Measurements from ENCODE around the gene CAMTA1.

Gene CAMTA1

DNA sequence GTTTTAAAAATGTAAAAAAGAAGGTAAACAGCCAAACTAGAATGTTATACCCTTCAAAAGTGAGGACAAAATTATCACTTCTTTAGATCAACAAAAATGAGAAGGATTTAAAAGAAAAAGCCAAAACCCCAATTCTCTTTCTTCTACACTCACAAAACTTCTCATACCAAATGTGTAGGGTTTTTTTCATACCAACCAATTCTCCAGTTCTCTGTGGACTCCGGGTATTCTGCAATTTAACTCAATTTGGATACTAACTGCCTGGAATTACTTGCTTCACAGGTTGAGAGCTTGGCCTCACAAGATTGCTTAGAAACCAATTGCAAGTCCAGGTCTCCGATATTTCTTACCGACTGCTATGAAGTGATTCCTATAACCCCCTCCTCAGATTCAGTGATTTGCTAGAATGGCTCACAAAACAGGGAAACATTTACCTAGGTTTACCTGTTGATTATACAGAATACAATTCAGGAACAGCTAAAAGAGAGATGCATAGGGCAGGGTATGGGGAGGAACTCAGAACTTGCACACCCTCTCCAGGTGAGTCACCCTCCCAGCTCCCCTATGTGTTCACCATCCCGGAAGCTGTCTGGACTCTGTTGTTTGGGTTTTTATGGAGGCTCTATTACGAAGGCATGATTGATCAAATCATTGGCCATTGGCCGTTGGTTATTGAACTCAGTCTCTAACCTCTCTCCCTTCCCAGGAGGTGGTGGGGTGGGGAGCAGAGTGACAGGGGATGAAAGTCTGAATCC is 67.1 kb downstream of the CAMTA1 start:
- no peak for DNase-seq

DNA sequence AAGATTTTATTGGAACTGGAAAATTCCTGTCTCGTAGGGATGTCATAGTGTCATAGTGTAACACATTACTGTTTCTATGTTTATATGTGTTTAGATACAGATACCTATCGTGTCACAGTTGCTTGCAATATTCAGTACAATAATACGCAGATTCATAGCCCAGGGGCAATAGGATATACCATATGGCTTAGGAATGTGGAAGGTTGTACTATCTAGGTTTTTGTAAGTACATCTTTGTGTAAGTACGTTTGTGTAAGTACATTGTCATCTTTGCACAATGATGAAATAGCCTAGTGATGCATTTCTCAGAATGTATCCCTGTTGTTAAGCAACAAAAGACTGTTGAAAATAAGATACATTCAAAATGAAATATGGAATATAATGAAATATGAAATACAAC is 68.9 kb downstream of the CAMTA1 start:
- DNase-seq: no peak

DNA sequence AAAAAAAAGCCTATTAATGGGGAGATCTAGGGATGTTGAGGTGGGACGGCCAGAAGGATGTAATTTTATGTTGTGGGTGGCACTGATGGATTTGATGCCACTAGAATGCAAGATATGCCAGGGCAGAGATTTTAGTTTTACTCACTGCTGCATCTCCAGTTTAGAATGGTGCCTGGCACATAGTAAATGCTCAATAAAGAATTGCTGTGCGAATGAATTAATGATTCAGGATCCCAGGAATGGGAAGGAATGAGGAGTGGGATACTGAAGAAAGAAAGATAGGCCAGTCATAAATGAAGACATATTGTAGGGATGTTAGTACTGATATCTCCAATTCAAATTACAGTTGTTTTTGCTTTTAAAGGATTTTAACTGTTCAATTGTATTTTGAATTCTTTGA is 72.6 kb downstream of the CAMTA1 start:
- no peak for DNase-seq

DNA sequence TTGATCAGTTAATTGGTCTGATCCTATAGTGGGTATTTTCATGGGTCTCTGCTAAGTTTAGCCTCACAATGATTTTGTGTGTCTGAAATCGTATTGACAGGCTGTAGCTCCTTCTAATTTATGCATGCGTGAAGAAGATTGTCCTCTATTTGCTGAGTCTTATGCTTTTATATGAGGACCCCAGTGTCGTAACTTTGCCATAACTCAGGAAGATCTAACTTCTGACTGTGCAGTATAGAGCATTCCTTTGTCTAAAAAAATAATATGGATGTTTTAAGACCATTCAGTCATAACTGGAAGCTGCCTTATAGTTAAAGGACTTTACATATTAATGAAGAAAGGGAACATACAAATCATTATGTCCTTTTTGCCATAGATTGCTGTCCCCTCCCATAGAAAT is 73.3 kb downstream of the CAMTA1 start:
- DNase-seq: no peak

DNA sequence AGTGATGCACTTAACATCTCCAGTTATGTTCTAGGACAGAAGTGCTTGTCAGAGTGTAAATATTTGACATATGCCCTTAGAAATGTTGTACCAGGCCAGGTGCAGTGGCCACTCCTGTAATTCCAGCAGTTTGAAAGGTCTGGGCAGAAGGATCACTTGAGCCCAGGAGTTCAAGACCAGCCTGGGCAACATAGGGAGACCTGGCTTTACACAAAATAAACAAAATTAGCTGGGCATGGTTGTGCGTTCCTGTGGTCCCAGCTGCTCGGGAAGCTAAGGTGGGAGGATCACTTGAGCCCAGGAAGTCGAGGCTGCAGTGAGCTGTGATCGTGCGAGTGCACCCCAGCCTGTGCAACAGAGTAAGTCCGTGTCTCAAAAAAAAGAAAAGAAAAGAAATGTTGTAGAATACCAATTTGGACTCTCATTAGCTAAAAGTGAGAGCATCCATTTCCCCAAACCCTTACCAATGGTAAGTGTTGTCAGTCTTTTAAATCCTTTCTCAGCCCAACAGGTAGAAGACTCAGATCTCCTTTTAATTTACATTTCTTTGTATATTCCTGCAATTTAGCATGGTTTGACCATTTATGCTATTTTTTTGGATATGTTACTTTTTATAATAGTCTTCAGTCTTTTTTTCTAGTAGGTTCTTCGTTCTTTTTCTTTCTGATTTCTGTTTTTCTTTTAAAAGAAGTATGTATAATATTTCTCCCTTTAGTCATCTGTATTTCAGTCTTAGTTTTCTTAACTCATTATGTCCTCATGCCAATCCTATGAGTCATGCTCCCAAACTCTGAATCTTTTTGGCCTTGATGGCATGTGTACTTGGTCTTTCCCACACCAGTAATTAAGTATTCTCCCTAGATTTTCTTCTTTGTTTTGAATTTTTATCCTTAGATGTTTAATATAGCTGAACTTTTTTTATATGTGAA is 74.4 kb downstream of the CAMTA1 start:
- DNase-seq: no peak

DNA sequence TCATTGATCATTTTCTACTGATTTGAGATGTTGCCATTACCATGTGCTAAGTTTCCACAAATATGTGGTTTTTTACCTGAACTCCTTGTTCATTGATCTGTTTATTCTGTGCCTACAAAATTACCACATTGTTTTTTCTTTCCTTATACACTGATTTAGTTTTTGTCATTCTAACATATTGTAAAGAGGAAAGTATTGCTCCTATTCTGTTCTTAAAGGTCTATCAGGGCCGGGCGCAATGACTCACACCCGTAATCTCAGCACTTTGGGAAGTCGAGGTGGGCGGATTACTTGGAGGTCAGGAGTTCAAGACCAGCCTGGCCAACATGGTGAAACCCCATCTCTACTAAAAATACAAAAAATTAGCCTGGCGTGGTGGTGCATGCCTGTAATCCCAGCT is 75.1 kb downstream of the CAMTA1 start:
- no peak for DNase-seq

DNA sequence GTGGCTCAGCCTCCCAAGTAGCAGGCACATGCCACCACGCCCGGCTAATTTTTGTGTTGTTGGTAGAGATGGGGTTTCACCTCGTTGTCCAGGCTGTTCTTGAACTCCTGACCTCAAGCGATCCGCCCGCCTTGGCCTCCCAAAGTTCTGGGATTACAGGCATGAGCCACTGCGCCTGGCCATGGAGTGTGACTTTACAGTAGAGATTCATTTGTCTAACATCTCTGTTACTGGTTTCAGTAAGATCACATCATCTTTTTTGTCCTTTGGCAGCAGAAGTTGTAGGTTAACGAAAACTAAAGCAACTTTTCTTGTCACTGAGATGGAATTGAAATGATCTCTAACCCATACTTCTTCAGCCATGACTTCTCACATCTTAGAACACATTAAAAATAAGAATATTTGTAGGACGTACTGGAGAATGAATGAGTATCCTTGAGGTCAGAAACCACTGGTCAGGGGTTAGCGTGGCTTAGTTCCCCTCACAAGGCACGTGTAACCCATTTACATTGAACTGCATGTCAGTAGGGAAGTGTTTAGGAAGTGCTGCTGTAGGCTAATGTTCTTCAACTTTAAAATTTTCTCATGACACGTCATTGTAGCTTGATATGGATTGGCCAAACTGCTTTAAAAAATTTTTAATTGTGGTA is 75.9 kb downstream of the CAMTA1 start:
- DNase-seq: no peak

DNA sequence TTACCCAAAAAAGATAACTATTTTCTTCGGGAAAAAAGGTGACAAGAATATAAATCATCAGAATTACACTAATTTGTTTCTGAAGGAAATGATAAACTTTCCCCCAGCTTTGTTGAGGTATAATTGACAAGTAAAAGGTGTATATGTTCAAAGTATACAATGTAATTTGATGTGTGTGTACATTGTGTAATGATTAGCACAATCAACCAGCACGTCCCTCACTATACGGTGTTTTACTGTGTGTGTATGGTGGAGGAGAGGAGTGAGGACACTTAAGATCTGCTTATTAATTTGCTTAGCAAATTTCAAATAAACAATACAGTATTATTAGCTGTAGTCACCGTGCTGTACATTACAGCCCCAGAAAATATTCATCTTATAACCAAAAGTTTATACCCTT is 77.7 kb downstream of the CAMTA1 start:
- DNase-seq: peak; percentile 19 to 46

DNA sequence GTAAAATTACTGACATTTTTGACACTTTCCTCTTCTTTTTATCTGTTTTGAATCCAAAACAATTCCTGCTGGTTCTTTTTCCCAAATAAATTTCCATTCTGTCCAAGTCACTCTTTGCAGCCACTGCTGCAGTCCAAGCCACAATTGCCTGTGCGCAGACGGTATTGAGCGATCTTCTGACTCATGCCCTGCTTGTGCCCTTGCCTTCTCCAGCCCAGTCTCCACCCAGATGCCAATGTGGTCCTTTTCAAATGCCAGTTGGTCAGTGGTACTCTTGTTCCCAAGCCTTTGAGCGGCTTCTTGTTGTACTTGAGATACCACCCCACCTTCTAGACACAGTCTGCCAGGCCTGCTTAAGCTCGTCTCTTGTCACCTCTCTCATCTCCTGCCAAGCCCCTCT is 78.9 kb downstream of the CAMTA1 start:
- DNase-seq: no peak

DNA sequence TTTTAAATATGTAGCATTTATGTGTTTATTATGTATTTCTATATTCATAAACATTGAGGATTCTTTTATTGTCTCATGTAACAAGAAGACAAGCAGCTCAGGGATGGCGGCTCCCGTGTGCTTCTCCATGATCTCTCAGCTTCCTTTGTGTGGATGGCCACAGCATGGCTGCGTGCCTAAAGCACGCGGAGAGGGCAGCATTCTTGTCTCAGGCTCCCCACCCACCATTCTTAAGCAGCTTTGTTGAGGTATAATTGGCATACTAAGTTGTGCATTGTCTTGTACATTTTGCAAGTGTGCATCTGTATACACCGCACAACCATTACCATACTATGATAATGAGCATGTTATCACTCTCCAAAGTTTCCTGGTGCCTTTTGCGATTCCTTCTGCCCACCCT is 81.6 kb downstream of the CAMTA1 start:
- DNase-seq: no peak

DNA sequence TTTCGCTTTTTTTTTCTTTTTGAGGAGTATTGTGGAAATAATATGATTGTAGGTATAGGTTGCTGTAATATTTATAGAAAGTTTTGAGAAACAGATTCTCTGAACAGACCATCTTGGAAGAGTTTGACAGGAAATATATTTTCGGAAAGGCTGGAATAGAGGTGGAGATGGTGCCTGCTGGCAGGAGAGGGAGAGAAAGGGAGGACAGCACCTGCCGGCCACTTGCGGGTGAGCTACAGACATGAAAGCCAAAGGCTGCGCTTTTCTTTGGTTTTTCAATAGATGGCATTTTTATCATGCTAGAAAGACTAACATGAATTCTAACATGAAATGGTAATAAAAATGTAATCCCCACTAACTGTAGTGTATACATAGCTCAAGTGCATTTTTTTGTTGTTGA is 82.1 kb downstream of the CAMTA1 start:
- DNase-seq: no peak

DNA sequence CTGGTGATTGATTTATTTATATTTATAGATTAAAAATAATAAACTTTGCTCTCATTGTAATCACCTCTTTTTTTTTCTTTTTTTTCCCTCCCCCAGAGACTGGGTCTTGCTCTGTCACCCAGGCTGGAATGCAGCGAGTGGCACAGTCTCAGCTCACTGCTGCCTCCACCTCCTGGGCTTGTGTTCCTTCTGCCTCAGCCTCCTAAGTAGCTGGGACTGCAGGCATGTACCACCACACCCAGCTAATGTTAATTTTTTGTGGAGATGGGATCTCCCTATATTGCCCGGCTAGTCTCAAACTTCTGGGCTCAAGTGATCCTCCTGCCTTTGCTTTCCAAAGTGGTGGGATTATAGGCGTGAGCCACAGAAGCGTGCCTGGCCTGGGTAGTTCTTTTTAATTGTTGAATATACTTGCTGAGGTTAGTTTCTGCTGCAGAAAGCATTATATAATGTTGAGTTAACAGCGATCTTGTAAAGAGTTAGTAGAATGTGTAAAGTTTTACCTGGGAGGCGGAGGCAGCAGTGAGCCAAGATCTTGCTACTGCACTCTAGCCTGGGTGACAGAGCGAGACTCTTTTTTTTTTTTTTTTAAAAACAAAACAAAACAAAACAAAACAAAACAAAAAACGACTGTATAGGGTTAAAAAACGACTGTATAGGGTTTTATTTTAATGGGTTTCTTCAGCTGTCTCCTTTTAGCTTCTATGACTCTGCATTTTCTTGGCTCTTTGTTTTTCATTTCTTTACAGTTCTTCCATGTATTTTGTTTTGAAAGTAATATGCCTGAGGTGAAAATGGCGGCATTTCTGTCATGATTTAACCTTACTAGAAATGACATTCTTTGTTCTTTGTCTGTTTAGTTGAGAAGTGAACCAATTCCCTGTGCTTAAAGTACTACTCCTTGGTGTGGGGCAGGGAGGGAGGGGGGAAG is 82.7 kb downstream of the CAMTA1 start:
- DNase-seq: no peak

DNA sequence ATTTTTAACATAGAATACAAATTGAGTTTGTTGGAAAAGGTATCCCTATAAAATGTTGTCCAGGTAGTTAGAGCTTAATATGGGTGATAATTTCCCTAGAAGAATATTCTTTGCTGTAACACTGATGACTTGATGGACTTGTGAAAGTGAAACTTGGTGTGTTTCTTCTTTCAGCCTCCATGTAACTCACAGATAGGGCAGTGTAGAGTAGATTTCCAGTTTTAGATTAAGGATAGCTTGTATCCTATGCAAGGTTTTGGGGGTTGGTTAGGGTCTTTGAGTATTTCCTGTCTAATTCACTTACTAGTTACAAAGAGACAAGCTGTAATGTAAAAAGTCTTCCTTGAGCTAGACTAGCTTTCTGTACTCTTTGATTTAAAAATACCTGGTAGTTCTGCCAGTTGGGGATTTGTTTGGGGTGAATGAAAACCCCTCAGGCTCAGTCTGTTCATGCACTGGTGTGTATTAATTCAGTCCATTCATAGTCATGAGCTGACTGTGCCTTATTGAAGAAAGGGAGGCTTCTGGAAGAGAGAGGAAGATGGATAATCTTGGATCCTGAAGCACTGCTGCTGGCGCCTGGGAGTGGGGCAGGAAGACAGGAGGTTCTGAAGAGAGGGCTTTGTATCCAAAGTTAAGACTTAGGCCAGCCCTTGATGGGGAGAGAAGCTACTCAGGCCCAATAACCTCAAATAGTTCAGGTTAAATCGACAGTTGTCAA is 83.6 kb downstream of the CAMTA1 start:
- DNase-seq: no peak

DNA sequence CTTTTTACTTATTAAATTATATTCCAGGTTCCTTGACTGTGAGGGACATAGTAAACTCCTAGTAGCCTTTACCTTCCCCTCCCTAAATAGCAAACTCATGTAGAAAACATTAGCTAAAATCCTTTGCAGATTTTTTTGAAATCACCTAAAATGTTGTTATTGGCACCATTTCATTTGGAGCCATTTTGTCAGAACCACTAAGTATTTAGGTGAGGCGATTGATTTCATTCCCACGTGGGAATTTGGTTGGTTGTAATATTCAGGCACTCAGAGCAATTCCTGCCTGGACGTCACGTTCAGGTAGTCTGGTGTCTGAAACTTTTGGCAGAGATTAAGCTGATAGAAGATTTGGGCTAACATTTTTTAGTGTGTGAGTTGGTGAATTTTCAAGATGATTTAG is 84.3 kb downstream of the CAMTA1 start:
- DNase-seq: no peak

DNA sequence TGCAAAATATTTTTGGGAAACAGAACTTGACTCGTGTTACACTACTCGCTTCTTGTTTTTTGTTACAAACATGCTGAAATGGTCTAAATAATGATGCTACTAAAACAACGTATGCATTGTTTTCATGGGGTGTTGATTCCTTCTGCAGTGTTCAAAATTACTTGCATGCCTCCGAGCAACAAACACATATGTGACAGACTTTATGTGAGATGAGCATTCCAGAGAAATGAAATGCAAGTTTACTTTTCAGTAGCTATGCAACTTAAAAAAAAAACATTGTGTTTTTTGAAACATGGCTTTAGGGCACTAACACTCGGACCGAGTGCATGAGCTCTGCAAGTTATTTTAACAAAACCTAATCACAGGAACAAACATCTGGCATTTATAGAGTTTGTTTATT is 84.8 kb downstream of the CAMTA1 start:
- DNase-seq: no peak

DNA sequence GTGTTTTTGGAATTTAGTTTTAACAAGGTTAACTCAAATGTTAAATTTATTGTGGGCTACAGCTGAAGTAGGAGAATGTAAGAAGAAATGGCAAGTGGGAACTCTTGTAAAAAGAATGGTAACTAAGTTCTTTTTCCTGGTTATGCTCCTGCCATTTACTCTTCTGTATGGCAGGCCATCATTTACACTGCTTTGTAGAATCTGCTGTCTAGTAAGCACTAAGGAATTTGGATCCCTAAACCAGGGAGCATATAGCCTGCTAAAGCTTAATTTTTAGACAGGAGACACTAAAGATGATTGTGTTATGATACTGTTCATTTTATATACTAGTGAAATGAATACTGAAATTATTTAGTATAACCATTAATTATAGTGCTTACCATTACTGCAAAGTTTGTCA is 85.3 kb downstream of the CAMTA1 start:
- DNase-seq: no peak

DNA sequence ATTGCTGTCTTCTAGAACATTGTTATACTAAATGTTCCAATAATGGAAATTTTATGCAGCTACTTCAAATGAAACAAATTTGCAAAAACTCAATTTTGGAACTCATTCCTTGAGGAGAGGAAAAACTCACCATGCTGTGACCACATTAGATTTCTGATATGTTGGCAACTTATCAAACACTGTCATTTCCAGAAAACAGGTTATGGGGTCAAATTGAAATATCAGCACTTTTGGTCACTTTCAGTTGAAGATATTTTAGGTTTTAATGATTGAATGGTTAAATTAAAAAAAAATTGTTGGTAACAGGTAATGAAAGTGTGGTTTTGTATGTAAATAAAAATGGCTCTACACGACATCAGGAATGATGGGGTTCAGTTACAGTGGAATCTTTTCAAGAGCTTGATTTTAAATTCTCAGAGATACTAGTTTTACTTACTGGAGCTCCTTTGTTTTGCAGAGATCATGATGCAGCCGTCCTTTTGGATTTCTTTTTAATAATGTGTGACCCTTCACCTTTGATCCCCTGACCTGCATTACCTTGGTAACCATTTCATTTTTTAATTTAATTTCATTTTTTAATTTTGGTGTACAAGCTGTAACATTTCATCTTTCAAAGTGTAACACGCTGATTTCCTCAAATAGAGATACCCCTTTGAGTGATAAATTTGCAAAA is 86.2 kb downstream of the CAMTA1 start:
- DNase-seq: no peak

DNA sequence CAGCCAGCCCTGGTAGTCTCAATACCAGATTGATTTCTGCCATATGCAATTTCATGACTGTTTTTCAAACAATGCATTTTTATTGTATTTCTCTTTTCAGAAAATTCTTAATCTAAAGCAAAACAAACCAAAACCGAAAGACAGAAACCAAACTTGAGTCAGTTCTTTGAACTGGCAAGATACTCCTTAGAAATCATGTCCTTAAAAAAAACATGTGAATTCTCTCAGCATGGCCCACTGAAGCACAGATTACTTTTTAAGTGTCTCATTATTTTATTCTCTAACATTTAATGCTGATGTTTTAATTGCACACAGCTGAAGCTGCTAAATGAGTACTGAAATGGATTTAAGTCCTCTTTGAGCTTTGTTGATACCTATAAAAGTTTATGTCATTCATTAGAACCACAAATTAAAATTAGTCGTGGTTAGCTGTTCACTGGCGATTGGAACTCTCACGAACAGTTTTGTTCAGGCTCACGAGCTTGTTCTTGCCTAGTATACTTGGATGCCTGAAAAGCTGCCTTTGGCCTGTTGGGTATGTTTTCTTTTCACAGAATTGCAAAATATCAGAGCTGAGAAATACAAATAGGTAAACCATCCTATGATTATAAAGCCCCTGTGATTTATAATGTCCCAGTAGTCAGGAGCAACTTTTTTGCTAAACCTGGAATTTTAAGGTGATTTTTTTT is 87.5 kb downstream of the CAMTA1 start:
- no peak for DNase-seq

DNA sequence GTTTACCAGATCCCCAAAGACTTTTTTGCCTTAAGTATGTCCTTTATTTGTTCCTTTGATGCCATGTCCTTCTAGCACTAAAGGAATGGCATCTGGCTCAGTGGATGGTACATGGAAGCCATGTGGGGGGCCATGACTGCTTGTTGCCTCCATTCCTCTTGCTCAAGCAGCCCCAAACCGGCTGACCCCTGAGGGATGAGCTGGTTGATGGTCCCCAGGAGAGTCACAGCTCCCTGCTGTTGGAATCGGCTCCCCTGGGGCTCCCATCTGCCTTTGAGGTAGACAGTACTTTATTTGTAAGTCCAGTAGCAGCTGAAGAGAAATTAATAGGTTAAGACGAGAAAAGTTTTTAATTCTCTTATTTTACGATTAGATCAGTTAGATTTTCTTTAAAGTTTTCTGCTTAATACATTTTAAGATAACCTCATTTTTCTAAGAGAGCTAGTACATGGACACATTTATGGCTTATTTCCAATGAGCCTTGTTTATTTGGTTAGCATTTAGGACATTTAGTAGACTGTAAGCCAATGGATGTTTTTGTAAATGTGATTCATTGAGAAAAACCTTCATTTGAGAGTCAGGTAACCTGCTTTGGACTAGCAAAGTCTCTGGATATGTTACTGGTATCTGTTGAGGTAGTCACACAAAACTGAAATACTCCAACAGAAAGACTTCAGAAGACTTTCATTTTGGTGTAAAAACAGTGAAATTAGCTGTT is 88.2 kb downstream of the CAMTA1 start:
- no peak for DNase-seq

DNA sequence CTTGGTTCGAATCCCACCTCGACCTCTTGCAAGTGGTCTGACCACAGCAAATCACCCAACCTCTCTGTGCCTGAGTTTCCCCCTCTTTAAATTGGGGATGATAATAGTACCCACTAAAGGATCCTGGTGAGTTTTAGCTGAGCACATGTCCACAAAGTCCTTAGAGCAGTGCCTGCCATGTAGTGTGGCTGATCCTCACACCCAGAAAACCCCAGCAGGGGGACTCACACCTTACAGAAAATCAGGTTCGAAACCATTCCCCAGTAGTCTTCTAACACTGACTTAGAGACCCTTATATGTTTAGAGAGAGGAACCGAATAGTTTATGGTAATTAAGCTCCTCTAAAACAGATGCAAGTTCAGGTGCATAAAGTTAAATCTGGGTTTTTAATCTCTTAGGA is 89.0 kb downstream of the CAMTA1 start:
- no peak for DNase-seq
